RPMI7951 (cell line): Measurements from ENCODE around the gene HS6ST1. TPM values are rescaled to one million over a fixed set of nuclear protein-coding genes. Genes with fewer than 3 reads are reported as not detected.

Experiments used
- DNase-seq: peaks from one replicate; pipeline ENCODE4 v3.0.0-alpha.2; 2012; ENCODE audit warnings: low read depth
- total RNA-seq: library from RNA; depleted of rRNA; stranded (reverse); fragments of >200 nt; shearing (Covaris generic); gene quantifications from 2 replicates; pipeline ENCODE4 v1.2.3, GENCODE V29; 2014

HS6ST1 gene
- total RNA-seq, 1 experiment from 2014 or later: 2.9 TPM

DNA sequence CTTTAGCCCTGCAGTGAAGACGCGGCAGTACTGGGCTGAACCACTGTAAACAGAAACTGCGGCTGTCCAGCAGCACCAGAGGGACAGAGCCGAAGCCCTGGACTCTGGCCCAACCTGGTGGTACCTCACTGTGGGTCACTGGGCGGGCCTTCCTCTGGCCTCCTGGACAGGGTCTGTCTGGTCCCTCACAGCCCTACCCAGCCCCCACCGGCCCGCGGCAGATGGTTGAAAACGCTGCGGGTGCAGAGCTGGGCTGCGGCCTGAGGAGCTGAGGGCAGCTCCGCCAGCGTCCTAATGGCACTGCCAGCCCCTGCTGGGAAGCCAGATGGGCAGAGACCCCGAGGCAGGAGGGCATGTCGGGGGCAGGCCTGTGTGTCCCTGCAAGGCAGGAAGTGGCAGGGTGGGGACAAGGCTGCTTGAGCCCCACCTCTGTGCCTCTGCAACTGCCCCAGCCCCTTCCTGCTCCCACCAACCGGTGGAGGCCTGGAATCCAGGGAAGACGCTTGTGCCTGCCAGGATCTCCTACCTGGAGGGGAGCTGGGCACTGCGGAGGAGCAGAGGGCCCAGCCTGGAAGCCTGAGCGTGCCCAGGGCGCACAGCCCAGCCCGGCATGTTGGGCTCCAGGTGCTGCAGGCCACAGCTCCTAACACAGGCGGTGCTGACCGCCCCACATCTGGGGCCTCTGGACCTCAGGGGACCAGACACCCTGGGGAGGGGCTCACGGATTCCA is 36.3 kb downstream of the HS6ST1 start:
- no peak for DNase-seq

DNA sequence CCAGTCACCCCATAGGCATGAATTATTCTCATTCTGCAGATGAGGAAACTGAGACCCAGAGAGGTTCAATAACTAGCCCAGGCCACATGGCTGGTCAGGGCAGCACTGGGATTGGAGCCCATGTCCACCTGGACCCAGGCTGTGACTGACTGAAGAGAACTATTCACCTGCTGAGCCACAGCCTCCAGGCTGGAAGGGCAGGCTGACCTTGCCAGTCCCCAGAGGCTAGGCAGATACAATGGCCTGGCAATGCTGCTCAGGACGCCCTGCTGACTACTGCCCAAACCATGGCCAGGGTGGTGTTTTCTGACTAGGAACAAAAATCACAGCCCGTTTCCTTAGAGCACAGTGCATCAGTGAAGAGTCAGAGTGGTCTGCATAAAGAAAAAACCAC is 36.8 kb downstream of the HS6ST1 start:
- no peak for DNase-seq

DNA sequence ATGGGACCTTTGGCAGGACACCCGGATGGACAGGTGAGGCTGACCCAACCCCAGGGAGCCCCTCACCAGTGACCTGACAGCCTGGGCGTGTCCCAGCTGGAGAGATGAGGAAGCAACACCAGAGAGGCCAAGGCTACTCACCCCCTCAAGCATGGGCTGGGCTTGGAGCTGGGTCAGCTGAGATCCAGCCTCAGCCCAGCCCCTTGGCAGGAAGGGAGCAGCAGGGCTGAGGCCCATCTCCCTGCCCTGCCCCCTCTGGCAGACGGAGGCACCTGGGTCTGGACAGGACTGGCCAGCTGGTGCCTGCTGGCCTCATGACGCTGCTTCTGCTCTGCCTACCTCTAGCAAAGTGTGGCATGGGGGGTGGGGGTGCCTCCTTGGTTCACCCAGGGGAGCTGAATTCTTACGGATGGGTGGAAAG is 37.8 kb downstream of the HS6ST1 start:
- DNase-seq: no peak

DNA sequence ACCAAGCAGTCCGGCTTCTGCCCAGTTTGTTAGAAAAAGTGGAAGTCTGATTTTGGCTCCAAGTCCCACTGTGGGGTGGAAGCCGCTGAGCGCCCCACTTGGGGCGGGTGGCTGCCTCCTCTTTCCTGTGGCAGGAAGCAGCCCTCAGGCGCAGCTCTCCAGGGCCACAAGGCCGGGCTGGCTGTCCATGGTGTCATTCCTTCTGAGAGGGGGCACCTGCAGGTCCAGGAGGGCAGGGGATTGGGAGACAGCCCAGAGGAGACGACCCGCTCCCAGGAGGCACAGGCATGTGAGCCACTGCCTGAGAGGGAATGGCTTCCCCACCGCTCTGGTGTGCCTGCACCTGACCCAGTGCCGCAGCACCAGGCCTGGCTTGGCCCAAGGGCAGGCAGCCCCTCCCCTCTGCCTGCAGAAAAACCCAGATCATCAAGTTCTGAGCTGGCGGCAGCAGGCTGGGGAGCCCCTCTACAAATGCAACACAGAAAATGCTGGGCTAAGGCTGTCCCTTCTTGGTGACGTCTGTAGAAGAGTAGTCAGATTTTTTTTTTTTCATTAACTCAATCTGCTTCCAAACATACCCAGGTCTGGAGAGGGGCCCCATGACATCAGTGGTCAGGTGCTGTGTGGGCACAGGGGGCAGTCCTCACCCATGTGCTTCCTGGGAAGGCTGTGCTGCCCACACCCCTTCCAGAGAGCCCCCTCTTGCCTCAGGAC is 38.4 kb downstream of the HS6ST1 start:
- DNase-seq: no peak

DNA sequence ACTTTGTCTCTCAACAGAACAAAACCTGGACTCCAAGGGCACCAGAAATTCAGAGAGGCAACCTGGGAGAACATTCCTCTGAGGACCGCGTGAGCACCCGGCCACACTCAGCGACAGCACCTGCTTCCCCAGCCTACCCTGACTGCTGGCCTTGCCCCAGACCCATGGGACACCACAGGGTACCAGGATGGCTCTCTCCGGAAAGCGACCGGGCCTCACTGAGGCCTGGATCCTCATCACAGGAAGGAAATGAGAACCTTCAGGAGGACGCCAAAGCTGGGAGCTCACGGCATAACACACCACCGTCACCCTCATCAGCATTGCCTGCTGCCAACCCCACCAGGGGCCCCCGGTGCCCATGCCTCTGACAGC is 38.9 kb downstream of the HS6ST1 start:
- DNase-seq: no peak

DNA sequence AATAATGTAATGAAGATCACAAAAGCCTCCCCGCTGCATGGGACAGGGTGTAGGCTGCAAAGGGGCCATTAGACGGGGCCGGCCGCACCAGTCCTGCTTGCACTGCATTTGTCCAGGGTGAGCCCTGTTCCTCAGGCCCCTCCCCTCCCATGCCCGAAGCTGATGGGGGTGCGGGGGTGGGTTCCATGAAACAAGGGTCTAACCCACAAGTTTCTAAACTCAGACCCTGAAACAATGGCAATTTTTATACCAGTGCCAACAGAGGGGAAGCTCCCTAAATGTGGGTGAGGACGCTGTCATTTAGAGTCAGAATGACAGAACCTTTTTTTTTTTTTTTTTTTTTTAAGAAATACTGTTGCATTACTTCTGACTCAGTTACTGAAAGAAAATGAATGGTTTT is 39.7 kb downstream of the HS6ST1 start:
- no peak for DNase-seq

DNA sequence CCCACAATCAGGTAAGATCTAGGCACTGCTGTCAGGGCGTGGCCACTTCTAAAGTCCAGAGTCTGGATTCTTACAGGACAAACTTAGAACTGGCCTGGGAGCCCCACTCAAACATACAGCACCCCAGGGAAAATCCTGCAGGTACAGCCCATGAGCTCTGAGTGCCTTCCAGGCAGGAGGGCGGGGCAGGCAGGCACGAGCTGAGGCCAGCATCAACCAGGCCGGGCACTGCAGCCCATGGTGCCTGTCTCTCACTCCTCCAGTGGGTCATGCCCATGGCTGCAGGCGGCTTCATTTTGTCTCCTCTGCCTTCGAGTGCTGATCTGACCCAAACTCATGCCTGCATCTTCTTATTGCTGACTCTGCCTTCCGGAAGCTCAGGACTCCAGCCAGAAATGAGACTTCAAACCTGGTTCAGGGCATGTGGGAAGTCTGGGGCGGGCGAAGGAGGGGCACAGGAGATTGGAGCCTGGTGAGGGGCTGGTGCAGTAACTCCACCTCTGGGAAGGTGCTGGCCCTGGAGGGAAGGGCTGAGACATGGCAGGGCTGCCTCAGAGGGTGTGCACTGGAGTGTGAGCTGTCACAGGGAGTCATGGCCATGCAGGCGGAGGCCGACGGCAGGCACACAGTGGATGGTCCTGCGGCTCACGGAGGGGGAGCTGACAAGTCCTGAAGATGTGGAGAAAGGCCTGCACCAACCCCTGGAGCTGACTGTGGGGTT is 40.5 kb downstream of the HS6ST1 start:
- no peak for DNase-seq

DNA sequence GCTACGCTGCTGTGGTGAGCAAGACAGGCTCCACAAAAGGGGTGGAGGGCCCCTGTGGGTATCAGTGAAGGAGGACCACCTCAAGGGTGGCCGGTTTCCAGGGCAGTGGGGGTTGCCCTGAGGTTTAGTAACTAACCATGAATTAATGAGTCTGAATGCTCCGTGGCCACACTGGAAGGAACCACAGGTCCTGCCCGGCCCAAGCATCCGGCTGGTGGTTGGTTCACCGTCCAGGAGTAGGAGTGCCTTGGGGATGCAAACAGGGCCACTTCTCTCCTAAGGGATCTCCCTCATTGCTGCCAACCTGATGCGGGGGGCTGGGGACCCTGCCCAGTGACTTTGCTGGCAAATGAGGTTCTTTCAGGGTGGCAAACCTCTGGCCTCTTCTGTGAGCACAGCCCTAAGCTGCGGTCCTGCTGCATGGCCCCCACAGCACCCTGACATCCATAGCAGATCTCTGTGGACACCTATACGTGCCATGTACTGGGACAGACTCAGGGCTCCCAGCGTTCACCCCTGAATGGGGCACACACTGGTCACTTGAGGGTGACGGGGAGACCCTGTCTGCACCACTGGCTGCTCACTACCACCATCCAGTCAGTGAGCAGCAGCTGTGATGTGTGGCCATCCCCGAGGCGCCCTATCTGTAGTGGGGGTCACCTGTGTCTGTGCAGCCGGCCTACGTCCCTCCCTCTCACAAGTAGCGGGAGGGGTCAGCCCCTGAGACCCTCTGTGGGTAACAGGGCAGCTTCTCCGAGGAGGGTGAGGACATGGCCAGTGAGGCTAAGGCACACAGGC is 41.6 kb downstream of the HS6ST1 start:
- DNase-seq: no peak

DNA sequence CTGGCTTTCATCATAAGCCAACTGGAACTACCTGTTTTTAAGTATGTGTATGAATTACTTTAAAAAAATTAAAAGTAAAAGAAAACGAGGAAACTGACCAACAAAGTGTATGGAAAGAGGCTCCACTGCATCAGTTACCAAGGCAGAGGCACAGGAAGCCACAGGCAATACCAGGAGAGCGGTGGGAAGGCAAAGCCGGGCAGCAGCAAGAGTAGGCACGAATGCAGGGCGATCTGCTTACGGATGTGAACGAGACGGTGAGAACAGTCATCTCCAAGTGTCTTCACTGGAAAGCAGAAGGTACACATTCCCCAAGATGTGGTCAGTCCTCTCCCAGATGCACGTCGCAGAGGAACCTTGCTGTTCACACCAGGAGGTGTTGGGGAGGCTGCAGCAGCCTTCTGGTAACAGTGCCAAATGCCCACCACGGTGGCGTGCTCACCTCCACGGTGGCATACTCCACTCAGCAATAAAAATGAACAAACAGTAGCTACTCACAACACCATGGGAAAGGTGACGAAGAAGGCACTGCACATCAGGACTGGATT is 43.1 kb downstream of the HS6ST1 start:
- no peak for DNase-seq

DNA sequence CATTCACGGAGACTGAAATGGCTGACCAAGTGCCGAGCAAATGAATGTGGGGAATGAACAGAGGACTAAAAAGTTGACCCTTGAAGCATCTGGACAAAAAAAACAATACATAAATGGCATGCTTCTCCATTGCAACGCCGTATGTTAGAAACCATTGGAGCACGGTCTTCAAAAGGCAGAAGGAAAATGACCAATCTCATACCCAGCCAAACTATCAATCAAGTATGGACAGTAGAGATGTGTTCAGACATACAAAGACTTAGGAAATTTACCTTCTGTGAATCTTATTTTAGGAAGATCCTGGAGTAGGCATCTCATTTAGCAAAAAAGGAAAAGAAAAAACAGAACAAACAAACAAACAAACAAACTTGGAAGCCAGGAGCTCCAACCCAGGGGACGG is 44.5 kb downstream of the HS6ST1 start:
- no peak for DNase-seq

DNA sequence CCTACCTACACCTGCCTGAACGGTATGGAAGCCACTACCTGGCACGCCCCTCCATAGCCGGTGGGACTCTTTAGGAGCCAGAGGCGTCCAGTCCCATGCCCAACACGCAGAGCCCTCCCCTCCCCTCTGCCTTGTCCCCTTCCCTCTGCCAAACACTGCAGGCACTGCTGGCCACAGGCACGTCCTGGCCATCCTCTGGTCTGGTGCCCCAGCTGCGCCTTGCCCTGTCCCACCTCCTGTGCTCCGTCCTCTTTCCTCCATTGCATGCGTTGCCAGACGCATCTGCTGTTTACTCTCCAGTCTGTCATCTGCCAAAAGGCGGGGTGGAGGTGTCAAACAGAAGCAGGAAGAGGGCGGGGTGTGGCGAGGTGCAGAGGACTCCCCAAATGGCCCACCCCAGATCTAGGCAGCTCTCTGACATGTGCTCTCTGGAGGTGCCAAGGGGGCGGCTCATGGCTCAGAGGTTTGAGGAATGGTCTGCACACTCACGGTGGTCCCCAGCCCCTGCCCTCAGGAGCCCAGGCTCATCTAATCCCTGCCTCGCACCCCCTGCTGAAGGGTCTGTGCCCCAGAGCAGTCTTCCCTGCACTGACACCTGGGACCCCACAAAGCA is 45.1 kb downstream of the HS6ST1 start:
- no peak for DNase-seq

DNA sequence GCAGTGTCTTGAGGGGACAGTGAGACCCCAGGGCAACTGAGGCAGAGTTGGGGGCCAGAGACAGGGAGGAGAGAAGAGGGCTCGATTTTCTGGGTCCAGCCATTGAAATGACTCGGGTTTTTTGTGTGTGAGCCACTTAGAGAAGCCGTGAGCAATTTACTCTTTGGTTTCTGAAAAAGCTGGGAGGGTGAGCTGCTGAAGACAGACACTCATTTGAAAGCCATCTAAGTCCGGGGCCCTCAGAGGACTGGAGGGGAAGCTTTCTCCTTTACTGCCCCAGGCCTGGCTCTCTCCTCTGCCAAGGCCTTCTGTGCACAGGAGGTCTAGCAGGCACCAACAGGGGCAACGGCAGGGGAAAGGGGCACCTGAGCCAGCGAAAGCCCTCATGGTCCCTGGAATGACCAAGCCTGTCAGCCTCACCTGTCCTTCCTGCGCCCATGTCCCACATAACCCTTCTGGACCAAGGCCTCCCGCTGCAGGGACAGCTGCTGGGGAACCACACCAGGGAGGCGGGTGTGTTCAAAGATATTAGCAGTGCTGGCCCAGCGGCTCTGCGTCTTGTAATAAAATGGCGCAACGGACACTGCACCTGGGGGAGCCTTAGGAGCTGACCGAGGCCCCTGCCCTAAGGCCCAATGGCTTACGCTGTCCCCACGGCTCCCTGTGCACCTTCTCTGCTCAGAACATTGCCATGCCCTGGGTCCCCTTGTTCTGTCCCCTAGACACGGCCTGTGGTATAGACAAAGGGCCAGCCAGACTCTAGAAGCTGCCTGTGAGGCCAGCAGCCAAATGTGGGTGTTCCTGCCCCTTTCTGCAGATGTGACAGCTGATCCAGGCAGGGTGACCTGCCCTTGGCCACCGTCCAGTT is 45.8 kb downstream of the HS6ST1 start:
- DNase-seq: no peak

DNA sequence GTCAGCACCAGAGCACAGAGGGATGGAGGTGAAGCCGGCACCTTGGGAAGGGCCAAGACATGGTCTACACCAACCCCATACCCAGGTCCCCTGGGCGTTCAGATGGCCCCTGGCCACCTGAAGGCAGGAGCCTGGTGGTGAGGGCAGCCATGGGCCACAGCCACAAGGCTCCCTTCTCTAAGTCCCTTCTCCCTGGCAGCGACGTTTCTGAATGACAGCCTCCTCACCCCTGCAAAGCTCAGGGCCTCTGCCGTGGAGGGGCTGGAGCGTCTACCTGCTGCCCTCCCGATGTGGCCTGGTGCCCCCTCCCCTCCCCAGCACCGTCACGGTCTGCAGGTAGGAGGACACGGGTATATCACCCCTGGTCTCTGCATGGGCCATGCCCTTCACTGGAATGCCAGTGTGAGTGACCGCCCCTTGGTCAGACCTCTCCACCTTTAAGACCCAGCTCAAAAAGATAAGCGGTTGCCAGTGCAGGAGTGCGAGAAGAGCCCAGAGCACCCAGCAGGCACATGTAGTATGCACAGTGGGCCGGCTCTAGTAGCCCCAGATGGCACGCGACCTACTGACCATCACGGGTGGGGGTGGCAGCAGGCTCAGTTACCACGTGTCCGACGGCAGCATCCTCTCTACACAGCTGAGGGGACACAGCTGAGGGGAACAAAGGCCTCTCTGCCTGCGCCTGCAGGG is 46.6 kb downstream of the HS6ST1 start:
- no peak for DNase-seq

DNA sequence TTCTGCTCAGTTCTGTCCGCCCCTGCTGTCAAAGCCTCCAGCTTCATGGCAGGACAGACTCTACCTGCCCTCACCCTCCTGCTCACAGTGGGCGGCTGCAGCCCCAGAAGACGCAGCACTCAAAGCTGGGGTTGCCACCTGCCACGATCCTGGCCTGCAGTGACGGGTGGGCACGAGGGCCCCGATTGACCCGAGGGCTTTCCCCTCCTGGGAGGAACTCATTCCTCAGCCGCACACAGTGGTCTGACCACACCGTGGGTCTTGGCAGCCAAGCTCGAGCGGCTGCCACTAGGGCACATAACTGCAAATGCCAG is 47.1 kb downstream of the HS6ST1 start:
- no peak for DNase-seq

DNA sequence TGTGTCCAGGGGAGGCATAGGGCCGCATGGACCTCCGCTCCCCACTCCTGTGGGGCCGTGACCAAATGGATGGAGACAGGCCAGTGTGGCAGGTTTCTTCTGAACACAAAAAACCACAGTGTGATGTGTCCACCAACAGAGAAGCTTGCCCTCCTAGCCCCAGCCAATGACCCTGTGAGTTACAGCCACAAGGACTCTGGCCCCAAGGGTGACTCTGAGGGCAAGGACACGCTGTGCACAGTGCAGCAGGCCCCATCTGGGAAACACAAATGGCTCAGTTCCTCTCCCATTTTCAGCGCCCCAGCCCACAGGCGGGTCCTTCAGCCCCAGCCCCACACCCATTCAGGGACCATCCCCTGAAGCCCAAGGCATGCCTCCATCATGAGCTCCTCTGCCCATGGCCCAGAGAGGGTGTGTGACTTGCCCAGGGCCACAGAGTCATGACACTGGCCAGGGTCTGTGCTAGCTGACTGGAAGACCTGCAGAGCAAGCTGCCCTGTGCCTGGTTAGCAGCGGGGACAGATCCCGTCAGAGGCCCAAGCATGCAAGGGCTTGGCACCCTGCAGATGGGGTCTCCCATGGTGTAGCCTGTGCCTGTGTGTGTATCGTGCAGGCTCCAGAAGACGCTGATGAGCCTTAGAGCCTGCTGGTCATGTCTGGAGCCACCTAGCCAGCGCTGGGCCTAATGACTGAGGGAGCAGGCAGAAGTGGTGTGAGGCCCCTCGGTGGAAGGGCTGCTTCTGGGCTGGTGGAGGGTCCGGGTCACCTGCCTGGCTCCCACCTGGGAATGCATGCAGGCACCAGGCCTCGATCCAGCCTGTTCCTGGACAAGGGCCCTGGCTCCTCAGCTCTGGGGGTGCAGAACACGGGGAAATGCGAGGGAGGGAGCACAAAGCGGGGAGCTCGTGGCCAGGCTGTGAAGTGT is 47.7 kb downstream of the HS6ST1 start:
- no peak for DNase-seq

DNA sequence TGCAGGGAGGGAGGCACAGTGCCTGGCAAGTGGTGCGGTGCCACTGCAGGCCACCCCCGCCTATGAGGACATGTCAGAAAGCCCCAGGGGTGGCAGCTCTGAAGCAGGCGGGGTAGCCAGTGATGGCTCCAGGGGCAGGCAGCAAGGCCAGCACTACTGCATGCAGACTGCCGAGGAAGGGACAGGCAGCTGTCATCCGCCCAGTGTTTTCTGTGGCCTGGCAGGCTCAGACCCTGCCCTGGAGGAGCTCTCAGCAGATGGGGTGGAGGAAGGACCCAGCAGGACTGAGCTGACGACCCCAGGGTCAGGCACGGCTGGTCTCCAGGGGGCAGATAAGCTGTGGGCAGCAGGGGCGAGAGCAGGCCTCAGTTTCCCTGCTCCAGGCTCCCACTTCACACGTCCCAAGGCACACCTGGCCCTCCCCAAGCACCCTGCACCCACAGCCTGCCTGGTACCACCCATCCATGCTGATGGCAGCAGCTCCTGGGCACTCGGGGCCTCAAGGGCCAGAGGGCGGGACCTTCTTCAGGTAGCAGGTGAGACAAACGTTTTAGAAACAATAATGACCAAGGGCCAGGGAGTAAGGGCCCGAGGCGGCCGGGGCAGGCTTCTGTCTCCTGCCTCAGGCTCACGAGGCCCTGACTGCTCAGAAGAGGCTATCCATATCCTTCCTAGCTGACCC is 48.5 kb downstream of the HS6ST1 start:
- no peak for DNase-seq

DNA sequence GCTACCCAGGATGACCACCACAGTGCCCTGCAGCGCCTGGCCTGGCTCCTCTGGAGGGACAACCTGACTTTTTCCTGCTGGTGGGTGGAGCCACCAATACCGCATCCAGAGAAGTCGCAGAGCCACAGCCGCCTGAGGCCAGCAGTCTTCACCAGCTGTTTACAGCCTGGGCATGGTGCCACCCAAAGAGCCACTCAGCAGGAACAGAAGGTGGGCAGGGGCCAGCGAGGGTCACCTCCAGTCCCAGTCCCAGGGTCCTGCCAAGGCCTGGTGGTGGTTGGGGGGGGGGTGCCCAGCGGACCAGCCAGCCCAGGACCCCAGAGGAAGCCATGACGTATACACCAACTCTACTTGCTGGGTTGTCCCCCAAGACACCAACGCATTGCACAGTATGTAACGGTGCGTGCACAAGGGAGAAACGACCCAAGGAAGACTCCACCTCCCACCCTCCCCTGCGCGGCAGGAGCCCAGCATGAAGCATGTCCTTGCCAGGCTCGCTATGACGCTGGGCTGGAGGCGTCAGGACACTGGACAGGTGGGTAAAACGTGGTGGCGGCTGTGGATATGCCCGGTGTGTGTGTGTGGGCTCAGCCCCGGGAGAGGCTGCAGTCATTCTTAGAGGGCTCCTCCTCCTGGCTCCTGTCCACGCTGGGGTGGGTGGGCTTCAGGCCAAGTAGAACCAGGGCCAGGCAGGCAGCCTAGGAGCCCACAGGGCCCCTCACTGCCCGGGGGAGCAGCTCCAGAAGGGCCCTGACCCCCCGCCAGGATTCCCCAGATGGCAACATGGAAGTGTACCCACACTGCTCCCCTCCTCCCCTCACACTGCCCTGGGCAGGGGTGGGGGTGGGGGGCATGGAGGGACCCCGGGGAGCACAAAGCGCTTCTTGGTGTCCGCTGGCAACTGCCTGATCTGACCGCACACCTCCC is 49.3 kb downstream of the HS6ST1 start:
- no peak for DNase-seq
